HepG2 (cell line): ENCODE results near the gene EDC3. TPM values are rescaled to one million over a fixed set of nuclear protein-coding genes. Genes with fewer than 3 reads are reported as not detected.
A peak's percentile ranks its signal among the peaks of the same experiment; 100 is the strongest.

Source experiments
- ATAC-seq: fragments of 200-7000 bp; cut with Tn5 transposase; 3 replicates; pipeline ENCODE4 v1.9.1; 2020; ENCODE audit warnings: mild to moderate bottlenecking, moderate library complexity
- BruUV-seq: library from RNA; stranded (reverse); fragments of 400-500 nt; replicated peaks from 2 replicates; lab custom pipeline; 2021; lab: Mats Ljungman, UMichigan
- CTCF ChIA-PET: fragments of 300-600 bp; formaldehyde crosslinking; extraction: SDS; loops from one replicate; lab custom pipeline; 2021; ENCODE audit warnings: low total read pairs, inconsistent platforms, low intra/inter-chr PET ratio; lab: Yijun Ruan, JAX
- POLR2A ChIA-PET: fragments of 350-600 bp; sonication (Branson Sonifier 250); formaldehyde crosslinking; loops from one replicate; lab custom pipeline; 2020; ENCODE audit warnings: antibody characterized with exemption, inconsistent platforms; lab: Yijun Ruan, JAX
- DNase-seq: peaks from one replicate; pipeline ENCODE4 v3.0.0-alpha.2; 2015; ENCODE audit warnings: low spot score
- FAIRE-seq: peaks from 3 replicates; lab custom pipeline; 2011; peaks lifted over from hg19 to GRCh38; lab: Jason Lieb, UNC
- H2AFZ ChIP-seq: one replicate; pipeline ENCODE4 v1.6.1; 2011; ENCODE audit warnings: low read length, inconsistent platforms
- H3K27ac ChIP-seq: fragments of 300-600 bp; 3 replicates; pipeline ENCODE4 v1.8.0; 2011; ENCODE audit warnings: mixed run types, mild to moderate bottlenecking, mixed read lengths, low read length, inconsistent platforms; ENCODE audit not compliant: insufficient read depth; ENCODE audit errors: extremely low read length
- H3K27me3 ChIP-seq, 2 experiments: fragments of 200-600 bp in 1 of 2; 2 replicates in 1 of 2; 3 replicates in 1 of 2; pipeline versions ENCODE4 v1.6.0 to v1.8.0; 2011; ENCODE audit warnings: low read length in 2 of 2, mild to moderate bottlenecking in 2 of 2, moderate library complexity in 2 of 2, inconsistent platforms in 1 of 2; ENCODE audit not compliant: insufficient read depth in 2 of 2, control insufficient read depth in 1 of 2
- H3K36me3 ChIP-seq, 2 experiments: fragments of 200-600 bp in 1 of 2; replicated peaks in 1 of 2; 2 replicates in 1 of 2; 3 replicates in 1 of 2; pipeline versions ENCODE4 v1.5.1 to v1.8.0; 2011; ENCODE audit warnings: low read length in 2 of 2, inconsistent platforms in 1 of 2; ENCODE audit not compliant: insufficient read depth in 2 of 2, control insufficient read depth in 1 of 2
- H3K4me1 ChIP-seq: 2 replicates; pipeline ENCODE4 v1.5.1; 2012; ENCODE audit warnings: low read length, inconsistent platforms; ENCODE audit not compliant: insufficient read depth
- H3K4me2 ChIP-seq: 2 replicates; pipeline ENCODE4 v1.6.0; 2011; ENCODE audit warnings: low read depth, low read length, inconsistent platforms
- H3K4me3 ChIP-seq, 3 experiments: fragments of 200-600 bp in 1 of 3; sonication (generic), shearing (Covaris generic) in 1 of 3; replicated peaks in 1 of 3; 2 replicates each; pipeline ENCODE4 v1.5.1; 2011 to 2016; ENCODE audit warnings: low read length in 3 of 3, inconsistent platforms in 2 of 3, low read depth in 2 of 3, mild to moderate bottlenecking in 2 of 3, control low read depth in 1 of 3, mixed read lengths in 1 of 3; ENCODE audit not compliant: insufficient read depth in 1 of 3
- H3K79me2 ChIP-seq: one replicate; pipeline ENCODE4 v1.6.1; 2011; ENCODE audit warnings: low read length, inconsistent platforms; ENCODE audit not compliant: insufficient read depth
- H3K9ac ChIP-seq: 2 replicates; pipeline ENCODE4 v1.6.0; 2011; ENCODE audit warnings: mild to moderate bottlenecking, low read depth, low read length, inconsistent platforms; ENCODE audit not compliant: insufficient read depth
- H3K9me3 ChIP-seq: 2 replicates; pipeline ENCODE4 v1.5.1; 2012; ENCODE audit warnings: mild to moderate bottlenecking, low read length
- H4K20me1 ChIP-seq: 2 replicates; pipeline ENCODE4 v1.6.0; 2011; ENCODE audit warnings: inconsistent platforms, mild to moderate bottlenecking, low read length, moderate library complexity; ENCODE audit not compliant: insufficient read depth
- AGO2 ChIP-seq: fragments of 200-400 bp; formaldehyde crosslinking; optimal IDR thresholded peaks from 2 replicates; pipeline ENCODE3; 2017; ENCODE audit warnings: mild to moderate bottlenecking, low read depth, low read length, moderate library complexity
- CBFB ChIP-seq: sonication (generic); formaldehyde crosslinking; IDR thresholded peaks from 2 replicates; pipeline ENCODE4 v1.4.0; 2020; ENCODE audit warnings: missing genetic modification reagents
- CBX5 ChIP-seq: sonication (generic); formaldehyde crosslinking; IDR thresholded peaks from 2 replicates; pipeline ENCODE4 v1.4.0; 2020; ENCODE audit warnings: missing genetic modification reagents, borderline replicate concordance
- DNMT1 ChIP-seq: sonication (generic); formaldehyde crosslinking; IDR thresholded peaks from 2 replicates; pipeline ENCODE4 v1.5.1; 2020; ENCODE audit warnings: mild to moderate bottlenecking, missing genetic modification reagents
- POLR2AphosphoS2 ChIP-seq: IDR thresholded peaks from 2 replicates; pipeline ENCODE4 v1.6.1; 2011; ENCODE audit warnings: low read depth, low read length, improper control_type of control experiment
- RARG ChIP-seq: sonication (generic); formaldehyde crosslinking; IDR thresholded peaks from 2 replicates; pipeline ENCODE4 v1.4.0; 2020; ENCODE audit warnings: low read depth, mild to moderate bottlenecking, missing genetic modification reagents
- RBM22 ChIP-seq: fragments of 200-400 bp; formaldehyde crosslinking; optimal IDR thresholded peaks from 2 replicates; pipeline ENCODE3; 2017; ENCODE audit warnings: mild to moderate bottlenecking, low read length, moderate library complexity
- ZFP36L2 ChIP-seq: sonication (generic); formaldehyde crosslinking; IDR thresholded peaks from 2 replicates; pipeline ENCODE4 v1.4.0; 2020; ENCODE audit warnings: missing genetic modification reagents
- ZNF362 ChIP-seq: sonication (generic); formaldehyde crosslinking; IDR thresholded peaks from 2 replicates; pipeline ENCODE4 v1.4.0; 2020; ENCODE audit warnings: missing genetic modification reagents, mild to moderate bottlenecking, borderline replicate concordance
- ZNF619 ChIP-seq: sonication (generic); formaldehyde crosslinking; IDR thresholded peaks from 2 replicates; pipeline ENCODE4 v1.4.0; 2020; ENCODE audit warnings: mild to moderate bottlenecking, missing genetic modification reagents
- ZNF782 ChIP-seq: sonication (generic); formaldehyde crosslinking; IDR thresholded peaks from 2 replicates; pipeline ENCODE4 v1.4.0; 2020; ENCODE audit warnings: missing genetic modification reagents, mild to moderate bottlenecking, borderline replicate concordance
- WGBS: methylation state at CpG from one replicate; pipeline ENCODE4 v1.1.6; 2017; ENCODE audit warnings: low lambda C conversion rate; 5-methylcytosine and 5-hydroxymethylcytosine counted together
- in situ Hi-C: cut with HindIII; loops from 2 replicates; pipeline ENCODE4 v1.10.0; 2017; ENCODE audit warnings: low pct_unique_long_range_greater_than_20kb; ENCODE audit not compliant: extremely low pct_ligation_motif_present
- intact Hi-C: fragments of 100-400 bp; cut with micrococcal nuclease; formaldehyde crosslinking; loops from one replicate; pipeline ENCODE4 v1.10.0; 2022; ENCODE audit not compliant: unreplicated experiment
- polyA plus RNA-seq, 8 experiments: library from polyadenylated mRNA; depleted of rRNA in 3 of 8; stranded (reverse) in 7 of 8; unstranded in 1 of 8; fragments of >200 nt; fragmentation: Illumina TruSeq in 4 of 8; extraction: Trizol in 4 of 8; gene quantifications; 2 replicates each; pipeline versions ENCODE4 v1.2.1 to v1.2.3, GENCODE V29; 2011 to 2016; ENCODE audit warnings: low read depth in 4 of 8, missing spikeins in 1 of 8, mixed read lengths in 1 of 8; ENCODE audit not compliant: insufficient read depth in 1 of 8
- total RNA-seq, 5 experiments: library from RNA; depleted of rRNA; stranded (reverse); fragments of >200 nt; fragmentation: Illumina TruSeq; extraction: Trizol; gene quantifications; 2 replicates each; pipeline ENCODE4 v1.2.3, GENCODE V29; 2016; ENCODE audit warnings: low read depth in 1 of 5

The EDC3 gene
- total and polyA plus RNA-seq, 2 of the 13 experiments (the other 11 are each of a cell fraction or from before 2014, with no cell fraction given): 17.4 to 32.0 TPM

GRCh38 chr15:74628199-74628598, 67.6 kb downstream of the EDC3 start:
- 87% methylated on average over 3 of the region's 3 CpGs for WGBS
- Histone ChIP-seq H3K4me3 (no peak overlapping the region), H3K27ac (no peak overlapping the region), H3K36me3 (peaks cover 66 to 87% of the 10 kb centered on the region in 2 experiments), H3K79me2 (no peaks in the 10 kb centered on the region), H2AFZ (no peak overlapping the region), H3K4me2 (no peak overlapping the region), H3K27me3 (no peaks in the 10 kb centered on the region), H3K9me3 (no peaks in the 10 kb centered on the region), H3K9ac (no peak overlapping the region), H4K20me1 (peaks cover 21% of the 10 kb centered on the region), H3K4me1 (peaks cover 20% of the 10 kb centered on the region)
- FAIRE-seq: no peak
- CTCF ChIA-PET: no interaction called here
- BruUV-seq: no TSS peak
- in situ Hi-C loops (no loop called here), intact Hi-C loops (no loop called here)
- peak; percentile 9 for TF ChIP-seq RBM22
- no peak for TF ChIP-seq DNMT1 (CRISPR knock-in tag)
- POLR2A ChIA-PET: interaction anchor here (0.6 to 1.1 kb wide), 2 partner anchors 97 to 132 kb away, joined by 3 to 5 read pairs; no protein-coding TSS in a partner anchor
- no peak for ATAC-seq
- DNase-seq: no peak

- Histone ChIP-seq H3K9ac (no peak overlapping the region), H2AFZ (no peak overlapping the region), H3K4me3 (no peak overlapping the region), H3K79me2 (no peaks in the 10 kb centered on the region), H3K4me2 (no peak overlapping the region), H4K20me1 (peaks cover 21% of the 10 kb centered on the region), H3K4me1 (peaks cover 20% of the 10 kb centered on the region), H3K36me3 (peaks cover 66 to 87% of the 10 kb centered on the region in 2 experiments), H3K27me3 (no peaks in the 10 kb centered on the region), H3K9me3 (no peaks in the 10 kb centered on the region), H3K27ac (no peak overlapping the region)
- TF ChIP-seq AGO2 (peak; percentile 38), ZNF782 (CRISPR knock-in tag) (no peak), ZNF362 (CRISPR knock-in tag) (no peak), CBFB (CRISPR knock-in tag) (no peak), POLR2AphosphoS2 (peak; percentile 2; the same call in 1 of the 2 replicates), RARG (CRISPR knock-in tag) (no peak), ZFP36L2 (CRISPR knock-in tag) (no peak), CBX5 (CRISPR knock-in tag) (no peak), ZNF619 (no peak)
- ChIA-PET CTCF (no interaction called here), POLR2A (no interaction called here)
- intact Hi-C loops: no loop called here
- ATAC-seq (no peak), DNase-seq (no peak), FAIRE-seq (no peak)
- in situ Hi-C loops: no loop called here
- no TSS peak for BruUV-seq
- WGBS: 83% methylated on average over 1 of the region's 5 CpGs
These were observed 68.1 kb downstream of the EDC3 start for GRCh38 chr15:74627766-74628165.
